ENCODE results near the gene UTS2B.

UTS2B gene

GRCh38 chr3:191324936-191325335 is 5.4 kb downstream of the UTS2B start:
- FAIRE-seq, result no peak
- no peak for DNase-seq (ENCODE audit: insufficient read length, low spot score)
- no peak for TF ChIP-seq POLR2A (IDR thresholded peaks at IDR 0.05; ENCODE audit: low read depth, low read length)

- TF ChIP-seq POLR2A (IDR thresholded peaks at IDR 0.05; ENCODE audit: low read depth, low read length), result no peak
- no peak for DNase-seq (ENCODE audit: insufficient read length, low spot score)
- FAIRE-seq, result no peak
Measured at GRCh38 chr3:191321019-191321767, 9.1 kb downstream of the UTS2B start.

GRCh38 chr3:191320316-191320715 is 10.0 kb downstream of the UTS2B start:
- FAIRE-seq, result no peak
- no peak for TF ChIP-seq POLR2A (IDR thresholded peaks at IDR 0.05; ENCODE audit: low read depth, low read length)
- DNase-seq (ENCODE audit: insufficient read length, low spot score), result no peak

GRCh38 chr3:191316876-191317603 is 13.3 kb downstream of the UTS2B start:
- TF ChIP-seq POLR2A (IDR thresholded peaks at IDR 0.05; ENCODE audit: low read depth, low read length), result no peak
- FAIRE-seq (no peak), DNase-seq (ENCODE audit: insufficient read length, low spot score) (no peak)

- FAIRE-seq (no peak), DNase-seq (ENCODE audit: insufficient read length, low spot score) (no peak)
- TF ChIP-seq POLR2A (IDR thresholded peaks at IDR 0.05; ENCODE audit: low read depth, low read length), result no peak
Measured at GRCh38 chr3:191314109-191314728, 16.1 kb downstream of the UTS2B start.

- no peak for DNase-seq (ENCODE audit: insufficient read length, low spot score)
- no peak for TF ChIP-seq POLR2A (IDR thresholded peaks at IDR 0.05; ENCODE audit: low read depth, low read length)
- no peak for FAIRE-seq
Measured at GRCh38 chr3:191313296-191313695, 17.0 kb downstream of the UTS2B start.

GRCh38 chr3:191307341-191307740 is 23.0 kb downstream of the UTS2B start:
- peak; percentile 41 for FAIRE-seq
- no peak for TF ChIP-seq POLR2A (IDR thresholded peaks at IDR 0.05; ENCODE audit: low read depth, low read length)
- DNase-seq (ENCODE audit: insufficient read length, low spot score), result no peak

GRCh38 chr3:191306428-191306827 is 23.9 kb downstream of the UTS2B start:
- no peak for DNase-seq (ENCODE audit: insufficient read length, low spot score)
- no peak for TF ChIP-seq POLR2A (IDR thresholded peaks at IDR 0.05; ENCODE audit: low read depth, low read length)
- no peak for FAIRE-seq

GRCh38 chr3:191303596-191303995 is 26.7 kb downstream of the UTS2B start:
- DNase-seq (ENCODE audit: insufficient read length, low spot score) (no peak), FAIRE-seq (no peak)
- TF ChIP-seq POLR2A (IDR thresholded peaks at IDR 0.05; ENCODE audit: low read depth, low read length), result no peak

- FAIRE-seq (peak; percentile 64), DNase-seq (ENCODE audit: insufficient read length, low spot score) (no peak)
- TF ChIP-seq POLR2A (IDR thresholded peaks at IDR 0.05; ENCODE audit: low read depth, low read length), result no peak
Measured at GRCh38 chr3:191302451-191302850, 27.9 kb downstream of the UTS2B start.

- no peak for TF ChIP-seq POLR2A (IDR thresholded peaks at IDR 0.05; ENCODE audit: low read depth, low read length)
- FAIRE-seq (no peak), DNase-seq (ENCODE audit: insufficient read length, low spot score) (no peak)
Measured at GRCh38 chr3:191301782-191302411, 28.4 kb downstream of the UTS2B start.

- TF ChIP-seq POLR2A (IDR thresholded peaks at IDR 0.05; ENCODE audit: low read depth, low read length), result no peak
- FAIRE-seq (no peak), DNase-seq (ENCODE audit: insufficient read length, low spot score) (no peak)
Measured at GRCh38 chr3:191301017-191301416, 29.3 kb downstream of the UTS2B start.

- TF ChIP-seq POLR2A (IDR thresholded peaks at IDR 0.05; ENCODE audit: low read depth, low read length), result no peak
- FAIRE-seq (no peak), DNase-seq (ENCODE audit: insufficient read length, low spot score) (no peak)
Measured at GRCh38 chr3:191300422-191300821, 29.9 kb downstream of the UTS2B start.

GRCh38 chr3:191298846-191299245 is 31.5 kb downstream of the UTS2B start:
- no peak for DNase-seq (ENCODE audit: insufficient read length, low spot score)
- no peak for TF ChIP-seq POLR2A (IDR thresholded peaks at IDR 0.05; ENCODE audit: low read depth, low read length)
- FAIRE-seq, result no peak

Data from H54 (cell line).